Fibroblast of lung (primary cell): ENCODE results near the gene ADGRV1. TPM values are rescaled to one million over a fixed set of nuclear protein-coding genes. Genes with fewer than 3 reads are reported as not detected.

Source experiments
- DNase-seq, 2 donors: peaks; one replicate each; pipeline versions ENCODE4 v3.0.0 to v3.0.0-alpha.2; 2010; ENCODE audit warnings: low read depth in 2 of 2
- H2AFZ ChIP-seq: 2 replicates; pipeline ENCODE4 v1.5.1; 2012; ENCODE audit warnings: low read length, control low read depth, inconsistent platforms
- H3K27ac ChIP-seq: 2 replicates; pipeline ENCODE4 v1.5.1; 2011; ENCODE audit warnings: low read length, control low read depth; ENCODE audit not compliant: insufficient read depth
- H3K27me3 ChIP-seq: 2 replicates; pipeline ENCODE4 v1.5.1; 2011; ENCODE audit warnings: mild to moderate bottlenecking, low read length; ENCODE audit not compliant: control insufficient read depth, insufficient read depth
- H3K36me3 ChIP-seq: 2 replicates; pipeline ENCODE4 v1.5.1; 2011; ENCODE audit warnings: low read length; ENCODE audit not compliant: control insufficient read depth, insufficient read depth
- H3K4me1 ChIP-seq: 2 replicates; pipeline ENCODE4 v1.5.1; 2011; ENCODE audit warnings: low read length; ENCODE audit not compliant: control insufficient read depth, insufficient read depth; ENCODE audit errors: extremely low read depth
- H3K4me2 ChIP-seq: 2 replicates; pipeline ENCODE4 v1.5.1; 2011; ENCODE audit warnings: low read length, control low read depth; ENCODE audit not compliant: insufficient read depth; ENCODE audit errors: extremely low read depth
- H3K4me3 ChIP-seq, 4 experiments: fragments of 200-600 bp in 1 of 4; sonication (generic) in 1 of 4; replicated peaks in 1 of 4; 2 replicates each; pipeline ENCODE4 v1.5.1; 2011 to 2016; ENCODE audit warnings: low read length in 4 of 4, low read depth in 3 of 4, mild to moderate bottlenecking in 3 of 4, control low read depth in 2 of 4, inconsistent platforms in 1 of 4, mixed read lengths in 1 of 4; ENCODE audit not compliant: insufficient read depth in 1 of 4; ENCODE audit errors: control extremely low read depth in 1 of 4
- H3K79me2 ChIP-seq: 2 replicates; pipeline ENCODE4 v1.5.1; 2012; ENCODE audit warnings: mild to moderate bottlenecking, low read length, inconsistent platforms; ENCODE audit not compliant: control insufficient read depth, insufficient read depth
- H3K9ac ChIP-seq: 2 replicates; pipeline ENCODE4 v1.5.1; 2011; ENCODE audit warnings: mild to moderate bottlenecking, low read length, control low read depth; ENCODE audit not compliant: insufficient read depth
- H3K9me3 ChIP-seq: 2 replicates; pipeline ENCODE4 v1.5.1; 2012; ENCODE audit warnings: low read depth, low read length; ENCODE audit not compliant: control insufficient read depth, insufficient read depth
- H4K20me1 ChIP-seq: 2 replicates; pipeline ENCODE4 v1.5.1; 2011; ENCODE audit warnings: low read length; ENCODE audit not compliant: control insufficient read depth, insufficient read depth; ENCODE audit errors: extremely low read depth
- EZH2 ChIP-seq: IDR thresholded peaks from 2 replicates; pipeline ENCODE4 v1.5.1; 2012; ENCODE audit warnings: low read length, control low read depth, mild to moderate bottlenecking; ENCODE audit errors: missing control alignments
- polyA plus RNA-seq, 2 donors: library from polyadenylated mRNA; depleted of rRNA in 1 of 2; stranded (reverse) in 1 of 2; unstranded in 1 of 2; fragments of >200 nt; gene quantifications; 2 replicates each; pipeline ENCODE4 v1.2.1, GENCODE V29; 2011 to 2012; ENCODE audit warnings: missing spikeins in 1 of 2
- total RNA-seq: library from RNA; depleted of rRNA; stranded (reverse); fragments of >200 nt; gene quantifications from 2 replicates; pipeline ENCODE4 v1.2.1, GENCODE V29; 2014
- TF ChIP-seq, protein P1 (sequence below), 2 donors: IDR thresholded peaks in 1 of 2; conservative IDR thresholded peaks in 1 of 2; 1 replicate in 1 of 2; 2 replicates in 1 of 2; pipeline ENCODE4 v1.5.1; 2011 to 2012; ENCODE audit warnings: low read length in 2 of 2, control low read depth in 1 of 2, inconsistent platforms in 1 of 2, low read depth in 1 of 2, mild to moderate bottlenecking in 1 of 2

ADGRV1 gene
- total and polyA plus RNA-seq, 2 donors (not counting 1 experiment from before 2014, with no cell fraction given), result 0.15 to 0.17 TPM

GRCh38 chr5:90632791-90633190, 74.2 kb downstream of the ADGRV1 start:
- Histone ChIP-seq H3K36me3 (no peaks in the 10 kb centered on the region), H3K4me1 (no peaks in the 10 kb centered on the region), H3K4me2 (no peak overlapping the region), H3K27ac (no peak overlapping the region), H3K9me3 (no peaks in the 10 kb centered on the region), H2AFZ (no peak overlapping the region), H3K79me2 (no peaks in the 10 kb centered on the region), H3K4me3 (no peak overlapping the region), H3K9ac (no peak overlapping the region), H4K20me1 (no peaks in the 10 kb centered on the region), H3K27me3 (no peaks in the 10 kb centered on the region)
- no peak for TF ChIP-seq EZH2
- TF ChIP-seq, protein P1, sequence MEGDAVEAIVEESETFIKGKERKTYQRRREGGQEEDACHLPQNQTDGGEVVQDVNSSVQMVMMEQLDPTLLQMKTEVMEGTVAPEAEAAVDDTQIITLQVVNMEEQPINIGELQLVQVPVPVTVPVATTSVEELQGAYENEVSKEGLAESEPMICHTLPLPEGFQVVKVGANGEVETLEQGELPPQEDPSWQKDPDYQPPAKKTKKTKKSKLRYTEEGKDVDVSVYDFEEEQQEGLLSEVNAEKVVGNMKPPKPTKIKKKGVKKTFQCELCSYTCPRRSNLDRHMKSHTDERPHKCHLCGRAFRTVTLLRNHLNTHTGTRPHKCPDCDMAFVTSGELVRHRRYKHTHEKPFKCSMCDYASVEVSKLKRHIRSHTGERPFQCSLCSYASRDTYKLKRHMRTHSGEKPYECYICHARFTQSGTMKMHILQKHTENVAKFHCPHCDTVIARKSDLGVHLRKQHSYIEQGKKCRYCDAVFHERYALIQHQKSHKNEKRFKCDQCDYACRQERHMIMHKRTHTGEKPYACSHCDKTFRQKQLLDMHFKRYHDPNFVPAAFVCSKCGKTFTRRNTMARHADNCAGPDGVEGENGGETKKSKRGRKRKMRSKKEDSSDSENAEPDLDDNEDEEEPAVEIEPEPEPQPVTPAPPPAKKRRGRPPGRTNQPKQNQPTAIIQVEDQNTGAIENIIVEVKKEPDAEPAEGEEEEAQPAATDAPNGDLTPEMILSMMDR (conservative IDR thresholded peaks at IDR 0.05 in 1 of 2, IDR thresholded peaks at IDR 0.05 in 1 of 2; ENCODE audit: low read depth in 1 of 2, low read length in 2 of 2), result no peak
- no peak for DNase-seq

DNA sequence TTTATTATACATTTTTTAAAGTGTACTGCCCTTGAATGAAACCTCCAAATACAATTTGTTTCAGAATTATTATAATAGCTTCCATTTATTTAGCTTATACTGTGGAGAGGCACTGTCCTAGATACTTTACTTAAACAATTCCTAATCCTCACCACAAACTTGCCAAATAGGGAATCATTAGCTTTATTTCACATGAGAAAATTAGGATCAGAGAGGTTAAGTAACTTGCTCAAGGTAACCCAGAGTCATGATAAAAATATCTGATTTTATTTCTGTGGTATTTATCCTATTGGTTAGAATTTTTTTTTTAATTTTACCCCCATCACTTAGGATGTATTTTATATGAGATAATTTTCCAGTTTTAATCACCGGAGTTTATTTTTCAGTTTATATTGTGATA, 78.4 kb downstream of the ADGRV1 start:
- Histone ChIP-seq H3K4me2 (no peak overlapping the region), H3K4me1 (no peaks in the 10 kb centered on the region), H3K36me3 (no peaks in the 10 kb centered on the region), H3K27ac (no peak overlapping the region), H3K9ac (no peak overlapping the region), H2AFZ (no peak overlapping the region), H3K4me3 (no peak overlapping the region), H3K27me3 (no peaks in the 10 kb centered on the region), H4K20me1 (no peaks in the 10 kb centered on the region), H3K9me3 (no peaks in the 10 kb centered on the region), H3K79me2 (no peaks in the 10 kb centered on the region)
- no peak for TF ChIP-seq EZH2
- TF ChIP-seq, protein P1 (conservative IDR thresholded peaks at IDR 0.05 in 1 of 2, IDR thresholded peaks at IDR 0.05 in 1 of 2; ENCODE audit: low read depth in 1 of 2, low read length in 2 of 2), result no peak
- no peak for DNase-seq

- no peak overlapping the region for H3K27ac ChIP-seq
- no peaks in the 10 kb centered on the region for H3K4me1 ChIP-seq
- H3K9ac ChIP-seq, result no peak overlapping the region
- H3K36me3 ChIP-seq, result no peaks in the 10 kb centered on the region
- TF ChIP-seq, protein P1 (conservative IDR thresholded peaks at IDR 0.05 in 1 of 2, IDR thresholded peaks at IDR 0.05 in 1 of 2; ENCODE audit: low read depth in 1 of 2, low read length in 2 of 2), result no peak
- no peak for TF ChIP-seq EZH2
- no peak overlapping the region for H3K4me2 ChIP-seq
- H3K4me3 ChIP-seq, result no peak overlapping the region
- no peaks in the 10 kb centered on the region for H3K79me2 ChIP-seq
- no peaks in the 10 kb centered on the region for H3K9me3 ChIP-seq
- H3K27me3 ChIP-seq, result no peaks in the 10 kb centered on the region
- H4K20me1 ChIP-seq, result no peaks in the 10 kb centered on the region
- no peak for DNase-seq
- H2AFZ ChIP-seq, result no peak overlapping the region
Observed at GRCh38 chr5:90637731-90638130, 79.1 kb downstream of the ADGRV1 start.
